H1 (cell line): Measurements from ENCODE around the gene TFB1M. TPM values are rescaled to one million over a fixed set of nuclear protein-coding genes. Genes with fewer than 3 reads are reported as not detected.

Experiments used
- HDAC2 ChIP-seq, 2 experiments: fragments of 300-600 bp in 1 of 2; sonication (generic) in 1 of 2; IDR thresholded peaks; 2 replicates each; pipeline ENCODE4 v1.6.1; 2011 to 2012; ENCODE audit warnings: low read depth in 2 of 2, low read length in 2 of 2, mild to moderate bottlenecking in 2 of 2, moderate library complexity in 2 of 2, borderline replicate concordance in 1 of 2, inconsistent platforms in 1 of 2
- POU5F1 ChIP-seq: IDR thresholded peaks from 2 replicates; pipeline ENCODE4 v1.6.1; 2011; ENCODE audit warnings: low read depth, mild to moderate bottlenecking, low read length, moderate library complexity
- polyA plus RNA-seq, 7 experiments: library from polyadenylated mRNA; depleted of rRNA in 3 of 7; stranded (reverse) in 5 of 7; unstranded in 2 of 7; fragments of >200 nt in 5 of 7; fragments of 200-250 nt in 2 of 7; gene quantifications; 1 replicate in 5 of 7; 2 replicates in 1 of 7; 4 replicates in 1 of 7; pipeline versions ENCODE4 v1.2.1 to v1.2.3, GENCODE V29; 2011 to 2013; ENCODE audit warnings: missing spikeins in 2 of 7, mixed read lengths in 2 of 7
- total RNA-seq: library from RNA; stranded (reverse); fragmentation: NEBNext Ultra II Directional; extraction: Animal tissue kit (Norgen Biotek cat#: 25700); gene quantifications from 2 replicates; pipeline ENCODE4 v1.2.1, GENCODE V29; 2021

Gene TFB1M
- total and polyA plus RNA-seq, 2 of the 8 experiments (the other 6 are each of a cell fraction or from before 2014, with no cell fraction given), result 28.2 to 49.4 TPM

- TF ChIP-seq HDAC2 (IDR thresholded peaks at IDR 0.05; ENCODE audit: borderline replicate concordance in 1 of 2, low read depth in 2 of 2, low read length in 2 of 2), result no peak
- TF ChIP-seq POU5F1, result no peak
Observed at GRCh38 chr6:155319902-155320301, 5.6 kb upstream of the TFB1M start (continued).
